GM19438 (cell line): ENCODE results near the gene HYPK.
"Not testable (repeated sequence)": the region's sequence is repeated elsewhere in the genome, so short reads cannot be mapped to it uniquely, and the experiment has no call there.

Experiments used
- ATAC-seq: cut with Tn5 transposase; IDR thresholded peaks from one replicate; pipeline ENCODE4 v1.9.1; 2021; ENCODE audit warnings: low read depth; ENCODE audit not compliant: unreplicated experiment

HYPK gene

GRCh38 chr15:43831519-43832052, 31.2 kb downstream of the HYPK start:
- ATAC-seq = not testable (repeated sequence)

- not testable (repeated sequence) for ATAC-seq
These were observed 32.1 kb downstream of the HYPK start for GRCh38 chr15:43832485-43832884.

GRCh38 chr15:43845421-43845820, 45.0 kb downstream of the HYPK start:
- no peak for ATAC-seq

- no peak for ATAC-seq
These were observed 50.9 kb downstream of the HYPK start for GRCh38 chr15:43851251-43851650.

- ATAC-seq = no peak
These were observed 52.2 kb downstream of the HYPK start for GRCh38 chr15:43852607-43853006.
